Breast epithelium (tissue), 3 donors: ENCODE results near the gene GYS1.

Experiments
- CTCF ChIP-seq, 3 donors: fragments of 450-650 bp; IDR thresholded peaks; one replicate each; pipeline ENCODE4 v1.5.1; 2016 to 2017; ENCODE audit warnings: antibody characterized with exemption in 3 of 3, mild to moderate bottlenecking in 3 of 3, moderate library complexity in 3 of 3
- POLR2A ChIP-seq: fragments of 450-650 bp; IDR thresholded peaks from one replicate; pipeline ENCODE4 v1.6.1; 2016; ENCODE audit warnings: antibody characterized with exemption, mild to moderate bottlenecking, moderate library complexity
- POLR2AphosphoS5 ChIP-seq, 3 donors: sonication (generic); formaldehyde crosslinking; IDR thresholded peaks; one replicate each; pipeline ENCODE4 v1.6.1; 2017; ENCODE audit warnings: antibody characterized with exemption in 3 of 3

GRCh38 chr19:48928164-48929025 lies 64.7 kb downstream of the GYS1 start:
- TF ChIP-seq CTCF (IDR thresholded peaks at IDR 0.05) (no peak), POLR2AphosphoS5 (IDR thresholded peaks at IDR 0.05) (no peak), POLR2A (no peak)
